ENCODE measurements around the gene LAIR2.

The LAIR2 gene

GRCh38 chr19:54525636-54526035, 23.0 kb downstream of the LAIR2 start:
- no peak for DNase-seq (ENCODE audit: low read depth in 2 of 2)
- TF ChIP-seq CTCF (IDR thresholded peaks at IDR 0.05; ENCODE audit: low read depth, low read length): no peak

GRCh38 chr19:54526972-54527371, 24.3 kb downstream of the LAIR2 start:
- H3K4me3 ChIP-seq (replicated peaks in 1 of 2; ENCODE audit: low read depth in 2 of 2, low read length in 2 of 2): no peak overlapping the region
- TF ChIP-seq CTCF (IDR thresholded peaks at IDR 0.05; ENCODE audit: low read depth, low read length): no peak
- no peak for DNase-seq (ENCODE audit: low read depth in 2 of 2)

More at GRCh38 chr19:54525636-54526035, 23.0 kb downstream of the LAIR2 start:
- H3K4me3 ChIP-seq (replicated peaks in 1 of 2; ENCODE audit: low read depth in 2 of 2, low read length in 2 of 2): no peak overlapping the region

- no peak for DNase-seq (ENCODE audit: low read depth in 2 of 2)
- no peak overlapping the region for H3K4me3 ChIP-seq (replicated peaks in 1 of 2; ENCODE audit: low read depth in 2 of 2, low read length in 2 of 2)
- TF ChIP-seq CTCF (IDR thresholded peaks at IDR 0.05; ENCODE audit: low read depth, low read length): no peak
Observed at GRCh38 chr19:54530866-54531265, 28.2 kb downstream of the LAIR2 start.

- no peak overlapping the region for H3K4me3 ChIP-seq (replicated peaks in 1 of 2; ENCODE audit: low read depth in 2 of 2, low read length in 2 of 2)
- TF ChIP-seq CTCF (IDR thresholded peaks at IDR 0.05; ENCODE audit: low read depth, low read length): no peak
- no peak for DNase-seq (ENCODE audit: low read depth in 2 of 2)
Observed at GRCh38 chr19:54532528-54532927, 29.9 kb downstream of the LAIR2 start.

- H3K4me3 ChIP-seq (replicated peaks in 1 of 2; ENCODE audit: low read depth in 2 of 2, low read length in 2 of 2): no peak overlapping the region
- DNase-seq (ENCODE audit: low read depth in 2 of 2): no peak
- no peak for TF ChIP-seq CTCF (IDR thresholded peaks at IDR 0.05; ENCODE audit: low read depth, low read length)
Observed at GRCh38 chr19:54533476-54533875, 30.8 kb downstream of the LAIR2 start.

GRCh38 chr19:54534156-54534555, 31.5 kb downstream of the LAIR2 start:
- no peak for TF ChIP-seq CTCF (IDR thresholded peaks at IDR 0.05; ENCODE audit: low read depth, low read length)
- H3K4me3 ChIP-seq (replicated peaks in 1 of 2; ENCODE audit: low read depth in 2 of 2, low read length in 2 of 2): no peak overlapping the region
- no peak for DNase-seq (ENCODE audit: low read depth in 2 of 2)

GRCh38 chr19:54535601-54536000, 33.0 kb downstream of the LAIR2 start:
- no peak for TF ChIP-seq CTCF (IDR thresholded peaks at IDR 0.05; ENCODE audit: low read depth, low read length)
- H3K4me3 ChIP-seq (replicated peaks in 1 of 2; ENCODE audit: low read depth in 2 of 2, low read length in 2 of 2): no peak overlapping the region
- DNase-seq (ENCODE audit: low read depth in 2 of 2): no peak
